IPS-15b (cell line): Measurements from ENCODE around the gene METTL8.
"Not testable (repeated sequence)": the region's sequence is repeated elsewhere in the genome, so short reads cannot be mapped to it uniquely, and the experiment has no call there.

Experiments used
- H3K27me3 ChIP-seq: one replicate; pipeline ENCODE4 v1.6.1; 2013; ENCODE audit warnings: low read length; ENCODE audit not compliant: control insufficient read depth, insufficient read depth
- H3K36me3 ChIP-seq: one replicate; pipeline ENCODE4 v1.6.1; 2013; ENCODE audit warnings: low read length; ENCODE audit not compliant: control insufficient read depth, insufficient read depth
- H3K4me1 ChIP-seq: one replicate; pipeline ENCODE4 v1.6.1; 2013; ENCODE audit warnings: mild to moderate bottlenecking, low read length; ENCODE audit not compliant: control insufficient read depth, insufficient read depth
- H3K4me3 ChIP-seq: one replicate; pipeline ENCODE4 v1.5.1; 2013; ENCODE audit warnings: low read depth, low read length
- H3K9ac ChIP-seq: one replicate; pipeline ENCODE4 v1.6.1; 2013; ENCODE audit warnings: low read depth, mild to moderate bottlenecking, low read length
- H3K9me3 ChIP-seq: one replicate; pipeline ENCODE4 v1.6.1; 2013; ENCODE audit warnings: mild to moderate bottlenecking, low read length; ENCODE audit not compliant: control insufficient read depth, insufficient read depth

METTL8 gene

GRCh38 chr2:171390941-171391516 is 42.8 kb downstream of the METTL8 start:
- H3K27me3 ChIP-seq, result no peaks in the 10 kb centered on the region
- no peaks in the 10 kb centered on the region for H3K9me3 ChIP-seq
- H3K4me1 ChIP-seq, result peaks cover 11% of the 10 kb centered on the region
- no peaks in the 10 kb centered on the region for H3K36me3 ChIP-seq
- H3K4me3 ChIP-seq, result no peak overlapping the region
- H3K9ac ChIP-seq, result no peak overlapping the region

DNA sequence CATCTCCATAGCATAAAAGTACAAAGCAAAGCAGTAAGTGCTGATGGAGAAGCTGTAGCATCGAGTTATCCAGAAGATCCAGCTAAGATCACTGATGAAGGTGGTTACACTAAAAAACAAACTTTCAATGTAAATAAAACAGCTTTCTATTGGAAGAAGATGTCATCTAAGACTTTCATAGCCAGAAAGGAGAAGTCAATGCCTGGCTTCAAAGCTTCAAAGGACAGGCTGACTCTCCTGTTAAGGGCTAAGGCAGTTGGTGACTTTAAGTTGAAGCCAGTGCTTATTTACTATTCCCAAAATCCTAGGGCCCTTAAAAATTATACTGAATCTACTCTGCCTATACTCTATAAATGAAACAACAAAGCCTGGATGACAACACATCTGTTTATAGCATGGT is 44.0 kb downstream of the METTL8 start:
- Histone ChIP-seq H3K36me3 (no peaks in the 10 kb centered on the region), H3K9ac (no peak overlapping the region), H3K4me1 (peaks cover 15% of the 10 kb centered on the region), H3K9me3 (no peaks in the 10 kb centered on the region), H3K27me3 (no peaks in the 10 kb centered on the region), H3K4me3 (no peak overlapping the region)

DNA sequence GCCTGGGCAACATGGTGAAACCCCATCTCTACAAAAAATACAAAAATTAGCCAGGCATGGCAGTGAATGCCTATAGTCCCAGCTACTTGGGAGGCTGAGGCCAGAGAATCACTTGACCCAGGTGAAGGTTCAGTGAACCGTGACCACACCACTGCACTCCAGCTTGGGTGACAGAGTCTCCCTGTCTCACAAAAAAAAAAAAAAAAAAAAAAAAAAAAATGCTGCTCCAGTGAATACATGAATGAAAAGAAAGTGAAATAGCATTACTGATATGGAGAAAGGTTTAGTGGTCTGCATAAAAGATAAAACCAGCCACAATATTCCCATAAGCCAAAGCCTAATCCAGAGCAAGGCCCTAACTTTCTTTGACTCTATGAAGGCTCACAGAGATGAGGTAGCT is 44.5 kb downstream of the METTL8 start:
- peaks cover 15% of the 10 kb centered on the region for H3K4me1 ChIP-seq
- H3K36me3 ChIP-seq, result no peaks in the 10 kb centered on the region
- no peak overlapping the region for H3K9ac ChIP-seq
- no peaks in the 10 kb centered on the region for H3K27me3 ChIP-seq
- H3K9me3 ChIP-seq, result no peaks in the 10 kb centered on the region
- no peak overlapping the region for H3K4me3 ChIP-seq

GRCh38 chr2:171387052-171387451 is 46.7 kb downstream of the METTL8 start:
- Histone ChIP-seq H3K9ac (no peak overlapping the region), H3K36me3 (no peaks in the 10 kb centered on the region), H3K27me3 (no peaks in the 10 kb centered on the region), H3K9me3 (no peaks in the 10 kb centered on the region), H3K4me3 (peak overlapping the region; percentile 28), H3K4me1 (peaks cover 15% of the 10 kb centered on the region)

DNA sequence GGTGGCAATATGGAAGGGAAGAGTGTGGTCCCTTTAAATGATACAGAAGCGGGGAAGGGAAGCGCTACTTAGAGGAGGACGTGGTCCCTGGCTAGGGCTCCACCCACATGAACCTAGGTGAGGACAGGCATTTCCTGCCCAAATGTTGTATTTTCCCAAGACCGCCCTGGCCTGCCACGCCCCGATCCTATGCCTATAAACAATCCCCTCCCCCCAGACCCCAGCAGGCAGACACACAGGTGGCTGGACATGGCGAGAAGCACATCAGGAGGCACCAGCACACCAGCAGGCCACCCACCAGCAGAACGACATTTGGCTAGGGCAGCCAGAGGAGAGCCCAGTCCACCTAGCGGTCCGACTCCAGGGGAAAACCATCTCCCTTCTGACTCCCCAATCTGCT is 47.2 kb downstream of the METTL8 start:
- Histone ChIP-seq H3K4me3 (peak overlapping the region; percentile 28), H3K36me3 (no peaks in the 10 kb centered on the region), H3K4me1 (peaks cover 15% of the 10 kb centered on the region), H3K27me3 (no peaks in the 10 kb centered on the region), H3K9me3 (no peaks in the 10 kb centered on the region), H3K9ac (no peak overlapping the region)

DNA sequence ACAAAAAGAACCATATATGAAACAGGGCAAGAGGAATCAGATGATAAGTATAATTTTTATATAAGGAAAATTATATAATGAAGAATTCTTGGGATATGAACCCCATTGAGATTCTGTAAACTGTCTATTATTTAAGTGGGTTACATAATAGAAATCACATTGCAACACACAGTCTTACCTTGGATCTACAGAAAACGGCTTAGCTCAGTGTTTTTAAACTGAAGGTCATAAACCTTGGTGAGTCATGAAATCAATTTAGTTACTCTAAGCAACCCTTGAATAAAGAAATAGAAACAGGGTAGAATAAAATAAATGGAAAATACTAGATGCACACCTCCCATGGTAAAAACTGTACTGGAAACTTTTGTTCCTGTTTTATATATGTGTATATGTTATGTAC is 50.7 kb downstream of the METTL8 start:
- no peak overlapping the region for H3K9ac ChIP-seq
- no peaks in the 10 kb centered on the region for H3K27me3 ChIP-seq
- H3K4me1 ChIP-seq, result peaks cover 10% of the 10 kb centered on the region
- no peaks in the 10 kb centered on the region for H3K36me3 ChIP-seq
- no peak overlapping the region for H3K4me3 ChIP-seq
- no peaks in the 10 kb centered on the region for H3K9me3 ChIP-seq

DNA sequence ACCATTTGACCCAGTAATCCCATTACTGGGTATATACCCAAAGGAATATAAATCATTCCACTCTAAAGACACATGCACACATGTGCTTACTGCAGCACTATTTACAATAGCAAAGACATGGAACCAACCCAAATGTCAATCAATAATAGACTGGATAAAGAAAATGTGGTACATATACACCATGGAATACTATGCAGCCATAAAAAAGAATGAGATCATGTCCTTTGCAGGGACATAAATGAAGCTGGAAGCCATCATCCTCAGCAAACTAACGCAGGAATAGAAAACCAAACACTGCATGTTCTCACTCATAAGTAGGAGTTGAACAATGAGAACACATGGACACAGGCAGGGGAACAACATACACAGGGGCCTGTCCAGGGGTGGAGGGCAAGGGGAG is 51.6 kb downstream of the METTL8 start:
- not testable (repeated sequence) for H3K4me3 ChIP-seq, H3K27me3 ChIP-seq, H3K36me3 ChIP-seq, H3K9ac ChIP-seq, H3K9me3 ChIP-seq
- peaks cover 10% of the 10 kb centered on the region for H3K4me1 ChIP-seq

GRCh38 chr2:171377852-171378251 is 55.9 kb downstream of the METTL8 start:
- not testable (repeated sequence) for H3K4me1 ChIP-seq, H3K4me3 ChIP-seq, H3K9ac ChIP-seq, H3K9me3 ChIP-seq, H3K36me3 ChIP-seq, H3K27me3 ChIP-seq

GRCh38 chr2:171367692-171368091 is 66.1 kb downstream of the METTL8 start:
- Histone ChIP-seq H3K36me3 (no peaks in the 10 kb centered on the region), H3K27me3 (no peaks in the 10 kb centered on the region), H3K9ac (no peak overlapping the region), H3K4me1 (no peaks in the 10 kb centered on the region), H3K4me3 (no peak overlapping the region), H3K9me3 (no peaks in the 10 kb centered on the region)

- H3K27me3 ChIP-seq, result no peaks in the 10 kb centered on the region
- no peaks in the 10 kb centered on the region for H3K36me3 ChIP-seq
- no peaks in the 10 kb centered on the region for H3K4me1 ChIP-seq
- no peaks in the 10 kb centered on the region for H3K9me3 ChIP-seq
- no peak overlapping the region for H3K9ac ChIP-seq
- no peak overlapping the region for H3K4me3 ChIP-seq
Measured at GRCh38 chr2:171365778-171366177, 68.0 kb downstream of the METTL8 start.

GRCh38 chr2:171365232-171365631 is 68.6 kb downstream of the METTL8 start:
- Histone ChIP-seq H3K27me3 (no peaks in the 10 kb centered on the region), H3K9me3 (no peaks in the 10 kb centered on the region), H3K36me3 (no peaks in the 10 kb centered on the region), H3K4me1 (no peaks in the 10 kb centered on the region), H3K4me3 (no peak overlapping the region), H3K9ac (no peak overlapping the region)

DNA sequence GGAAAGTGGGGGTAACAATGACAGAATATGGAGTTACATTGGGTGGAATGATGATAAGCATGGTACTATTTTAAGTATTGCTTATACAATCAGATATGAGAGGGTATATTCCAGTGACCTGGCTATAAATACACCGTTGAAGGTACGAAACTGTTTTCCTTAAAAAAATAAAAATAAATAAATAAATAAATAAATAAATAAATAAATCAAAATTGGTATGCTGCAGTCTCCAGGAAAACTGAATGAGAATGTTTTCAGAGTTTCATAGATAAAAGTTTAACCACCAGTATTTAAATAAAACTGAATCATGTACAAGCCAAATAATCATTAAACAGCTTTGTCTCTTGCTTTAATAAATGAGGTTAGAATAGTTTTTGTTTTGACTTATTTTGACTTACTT is 71.4 kb downstream of the METTL8 start:
- H3K36me3 ChIP-seq, result no peaks in the 10 kb centered on the region
- H3K27me3 ChIP-seq, result no peaks in the 10 kb centered on the region
- H3K9me3 ChIP-seq, result no peaks in the 10 kb centered on the region
- no peak overlapping the region for H3K9ac ChIP-seq
- no peaks in the 10 kb centered on the region for H3K4me1 ChIP-seq
- no peak overlapping the region for H3K4me3 ChIP-seq
